HepG2 (cell line): ENCODE measurements around the gene LGALS7B. TPM values are rescaled to one million over a fixed set of nuclear protein-coding genes. Genes with fewer than 3 reads are reported as not detected.

Experiments used
- CENPT ChIP-seq: sonication (generic); formaldehyde crosslinking; IDR thresholded peaks from 2 replicates; pipeline ENCODE4 v1.8.0; 2022; ENCODE audit warnings: low read depth, mild to moderate bottlenecking, moderate library complexity, missing genetic modification reagents
- DNMT1 ChIP-seq: sonication (generic); formaldehyde crosslinking; IDR thresholded peaks from 2 replicates; pipeline ENCODE4 v1.5.1; 2020; ENCODE audit warnings: mild to moderate bottlenecking, missing genetic modification reagents
- GTF2F1 ChIP-seq: fragments of 150-350 bp; IDR thresholded peaks from 2 replicates; pipeline ENCODE4 v1.6.1; 2014; ENCODE audit warnings: low read length
- HMG20B ChIP-seq: conservative IDR thresholded peaks from 2 replicates; pipeline ENCODE4 v1.6.1; 2016; ENCODE audit warnings: missing genetic modification reagents, missing compliant biosample characterization
- HNF1B ChIP-seq: sonication (generic); formaldehyde crosslinking; IDR thresholded peaks from 2 replicates; pipeline ENCODE4 v1.5.1; 2020; ENCODE audit warnings: mild to moderate bottlenecking, moderate library complexity, missing genetic modification reagents
- KDM5A ChIP-seq: fragments of 200-600 bp; sonication (generic); IDR thresholded peaks from 2 replicates; pipeline ENCODE4 v1.7.0; 2018; ENCODE audit warnings: antibody characterized with exemption, mild to moderate bottlenecking, low read length, borderline replicate concordance
- KLF11 ChIP-seq: IDR thresholded peaks from 2 replicates; pipeline ENCODE4 v1.6.1; 2016; ENCODE audit warnings: missing compliant biosample characterization
- MAFF ChIP-seq: IDR thresholded peaks from 2 replicates; pipeline ENCODE4 v1.6.1; 2011; ENCODE audit warnings: low read depth, low read length, improper control_type of control experiment
- MIER2 ChIP-seq: IDR thresholded peaks from 2 replicates; pipeline ENCODE4 v1.6.1; 2016; ENCODE audit warnings: missing biosample characterization, missing genetic modification reagents
- MLXIP ChIP-seq: sonication (generic); formaldehyde crosslinking; IDR thresholded peaks from 2 replicates; pipeline ENCODE4 v1.9.0; 2021; ENCODE audit warnings: missing genetic modification reagents, borderline replicate concordance
- POLR2AphosphoS5 ChIP-seq: IDR thresholded peaks from 2 replicates; pipeline ENCODE4 v1.6.1; 2012; ENCODE audit warnings: low read depth, low read length
- PRDM10 ChIP-seq: sonication (generic); formaldehyde crosslinking; IDR thresholded peaks from 2 replicates; pipeline ENCODE4 v1.4.0; 2020; ENCODE audit warnings: low read depth, missing genetic modification reagents
- PRMT3 ChIP-seq: sonication (generic); formaldehyde crosslinking; IDR thresholded peaks from 2 replicates; pipeline ENCODE4 v1.8.1; 2022; ENCODE audit warnings: low read depth, mild to moderate bottlenecking, moderate library complexity, missing genetic modification reagents, borderline replicate concordance
- RFXAP ChIP-seq: sonication (generic); formaldehyde crosslinking; IDR thresholded peaks from 2 replicates; pipeline ENCODE4 v1.4.0; 2020; ENCODE audit warnings: missing genetic modification reagents, borderline replicate concordance
- TEAD3 ChIP-seq: optimal IDR thresholded peaks from 2 replicates; pipeline ENCODE3; 2016; ENCODE audit warnings: borderline replicate concordance
- TOE1 ChIP-seq: sonication (generic); formaldehyde crosslinking; IDR thresholded peaks from 2 replicates; pipeline ENCODE4 v1.4.0; 2020; ENCODE audit warnings: mild to moderate bottlenecking, missing genetic modification reagents
- U2AF2 ChIP-seq: fragments of 200-400 bp; formaldehyde crosslinking; IDR thresholded peaks from 2 replicates; pipeline ENCODE4 v1.6.1; 2017; ENCODE audit warnings: low read depth, mild to moderate bottlenecking, low read length
- ZBTB44 ChIP-seq: sonication (generic); formaldehyde crosslinking; IDR thresholded peaks from 2 replicates; pipeline ENCODE4 v1.4.0; 2020; ENCODE audit warnings: missing genetic modification reagents
- ZFYVE20 ChIP-seq: sonication (generic); formaldehyde crosslinking; IDR thresholded peaks from 2 replicates; pipeline ENCODE4 v1.8.0; 2023; ENCODE audit warnings: low read depth, mild to moderate bottlenecking, moderate library complexity, missing genetic modification reagents, borderline replicate concordance
- polyA plus RNA-seq, 8 experiments: library from polyadenylated mRNA; depleted of rRNA in 3 of 8; stranded (reverse) in 7 of 8; unstranded in 1 of 8; fragments of >200 nt; fragmentation: Illumina TruSeq in 4 of 8; extraction: Trizol in 4 of 8; gene quantifications; 2 replicates each; pipeline versions ENCODE4 v1.2.1 to v1.2.3, GENCODE V29; 2011 to 2016; ENCODE audit warnings: low read depth in 4 of 8, missing spikeins in 1 of 8, mixed read lengths in 1 of 8; ENCODE audit not compliant: insufficient read depth in 1 of 8
- total RNA-seq, 5 experiments: library from RNA; depleted of rRNA; stranded (reverse); fragments of >200 nt; fragmentation: Illumina TruSeq; extraction: Trizol; gene quantifications; 2 replicates each; pipeline ENCODE4 v1.2.3, GENCODE V29; 2016; ENCODE audit warnings: low read depth in 1 of 5

Gene LGALS7B
- total and polyA plus RNA-seq, 2 of the 13 experiments (the other 11 are each of a cell fraction or from before 2014, with no cell fraction given): 1.7 to 2.1 TPM

- TF ChIP-seq PRDM10 (CRISPR knock-in tag): 0 out of 2 replicates have a peak, but pooled peaks have one; percentile 26
- 0 out of 2 replicates have a peak, but pooled peaks have one; percentile 14 for TF ChIP-seq MAFF
- no peak for TF ChIP-seq KDM5A
- TF ChIP-seq U2AF2: no peak
- no peak for TF ChIP-seq MIER2 (CRISPR knock-in tag)
- no peak for TF ChIP-seq DNMT1 (CRISPR knock-in tag)
- TF ChIP-seq KLF11 (CRISPR knock-in tag): no peak
- peak; percentile 69 for TF ChIP-seq TEAD3
- TF ChIP-seq ZBTB44: no peak
- TF ChIP-seq PRMT3 (CRISPR knock-in tag): no peak
- TF ChIP-seq CENPT (CRISPR knock-in tag): no peak
- no peak for TF ChIP-seq TOE1
- peak; percentile 47; the same call in 1 of the 2 replicates for TF ChIP-seq POLR2AphosphoS5
- TF ChIP-seq RFXAP (CRISPR knock-in tag): peak; percentile 80
- no peak for TF ChIP-seq HMG20B (CRISPR knock-in tag)
- TF ChIP-seq MLXIP (CRISPR knock-in tag): peak; percentile 37; the same call in 1 of the 2 replicates
- no peak for TF ChIP-seq ZFYVE20 (CRISPR knock-in tag)
- no peak for TF ChIP-seq GTF2F1
- TF ChIP-seq HNF1B (CRISPR knock-in tag): no peak; the same call in 1 of the 2 replicates
Observed at GRCh38 chr19:38759590-38760003, 29.4 kb upstream of the LGALS7B start (continued).
